Measurements from ENCODE around the gene BGN.
A peak's percentile ranks its signal among the peaks of the same experiment; 100 is the strongest.

Gene BGN

GRCh38 chrX:153462291-153462690 is 32.5 kb upstream of the BGN start:
- no peak for DNase-seq

GRCh38 chrX:153463031-153463430 is 31.7 kb upstream of the BGN start:
- DNase-seq: no peak

- no peak for DNase-seq
These were observed 31.2 kb upstream of the BGN start for GRCh38 chrX:153463556-153463955.

DNA sequence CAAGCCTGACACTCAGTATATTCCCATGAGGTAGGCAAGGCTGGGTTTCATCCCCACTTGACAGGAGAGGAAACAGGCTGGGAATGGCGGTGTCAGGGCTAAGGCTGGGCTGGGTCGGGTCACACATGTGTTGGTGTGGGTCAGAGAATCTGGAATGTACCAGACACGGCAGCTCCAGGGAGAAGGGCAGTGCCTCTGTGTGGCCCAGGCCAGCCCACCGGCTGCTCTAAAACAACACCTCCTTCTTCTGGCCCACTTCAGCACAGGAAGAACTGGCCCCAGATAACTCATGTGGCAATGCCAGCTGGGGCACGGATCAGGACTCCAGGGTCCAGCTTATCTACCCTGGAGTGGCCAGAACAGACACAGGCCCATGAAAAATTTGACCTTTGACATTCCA is 30.7 kb upstream of the BGN start:
- DNase-seq: no peak

DNA sequence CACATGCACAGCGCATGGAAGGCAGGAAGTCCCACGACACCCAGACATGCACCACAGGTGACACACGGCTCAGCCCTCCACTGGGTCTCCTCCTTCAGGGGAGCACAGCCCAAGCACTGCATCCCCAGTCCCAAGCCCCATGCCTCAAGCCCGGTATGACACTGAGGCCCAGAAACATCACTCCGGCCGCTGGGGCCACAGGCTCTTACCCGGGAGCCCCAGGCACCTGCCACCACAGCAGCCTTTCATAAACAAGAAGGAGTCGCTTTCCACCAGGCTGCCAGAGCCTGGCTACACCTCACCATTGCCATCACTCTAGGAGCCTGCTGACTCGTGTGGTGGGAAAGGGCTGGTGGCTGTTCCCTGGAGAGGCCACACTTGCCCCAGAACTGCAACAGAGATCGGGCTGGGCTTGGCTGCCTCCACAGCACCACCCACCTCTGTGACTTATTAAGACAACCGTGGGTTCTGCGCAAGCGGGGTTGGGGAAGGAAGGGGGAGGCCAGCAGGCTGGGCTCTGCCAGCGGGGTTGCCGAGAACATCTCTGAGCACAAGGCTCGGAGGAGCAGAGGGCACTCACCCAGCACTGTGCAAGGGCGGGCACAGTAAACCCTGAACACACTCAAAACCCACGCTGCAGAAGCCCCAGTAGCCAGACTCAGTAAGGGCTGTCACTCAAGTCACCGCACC is 28.9 kb upstream of the BGN start:
- DNase-seq: no peak

- no peak for DNase-seq
These were observed 26.7 kb upstream of the BGN start for GRCh38 chrX:153468008-153468580.

- DNase-seq: no peak
These were observed 24.9 kb upstream of the BGN start for GRCh38 chrX:153469811-153470410.

DNA sequence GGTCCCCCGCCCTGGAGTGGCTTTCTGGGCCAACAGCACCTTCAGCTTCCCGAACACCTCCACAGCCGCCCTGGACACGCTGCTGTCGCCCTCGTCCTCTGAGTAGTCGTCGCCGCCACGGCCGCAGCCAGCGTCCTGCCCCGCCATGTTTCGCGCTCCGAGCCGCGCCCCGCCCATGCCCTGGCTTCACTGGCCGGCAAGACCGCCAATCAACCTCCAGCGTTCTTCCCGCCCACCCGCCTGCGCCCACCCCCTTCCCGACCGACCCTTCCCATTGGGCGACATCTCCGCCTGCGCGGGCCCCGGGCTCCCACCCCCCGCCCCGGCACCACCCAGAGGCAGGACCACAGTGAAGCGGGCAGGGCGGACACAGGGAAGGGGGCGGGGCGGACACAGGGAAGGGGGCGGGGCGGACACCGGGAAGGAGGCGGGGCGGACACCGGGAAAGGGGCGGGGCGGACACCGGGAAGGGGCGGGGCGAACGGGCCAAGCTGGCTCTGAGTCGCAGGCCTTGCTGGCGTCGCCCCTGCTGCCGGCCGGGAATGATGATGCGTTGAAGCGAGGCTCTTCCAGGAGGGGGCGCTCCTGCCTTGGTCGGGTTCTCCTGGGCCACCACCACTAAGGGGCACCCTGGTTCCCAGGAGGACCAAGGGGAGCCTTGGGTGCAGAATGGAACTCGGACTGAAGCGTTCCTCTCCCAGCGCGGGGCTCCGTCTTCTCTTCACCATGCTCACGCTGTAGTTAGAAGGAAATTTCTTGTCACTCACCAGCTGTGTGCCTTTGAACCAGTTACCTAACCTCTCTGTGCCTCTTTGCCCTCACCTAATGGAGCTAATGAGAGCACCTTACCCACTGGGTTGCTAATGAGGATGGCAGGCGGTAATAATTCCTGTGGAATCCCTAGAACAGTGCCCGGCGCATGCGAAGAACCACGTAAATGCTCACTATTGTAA is 24.1 kb upstream of the BGN start, which contains the start of gene HAUS7:
Gene HAUS7 (minus strand): TSS at position 166 of the 953 bp plus-strand sequence. CDS start 19 bp downstream, at position 147.
- DNase-seq: peak; percentile 85

DNA sequence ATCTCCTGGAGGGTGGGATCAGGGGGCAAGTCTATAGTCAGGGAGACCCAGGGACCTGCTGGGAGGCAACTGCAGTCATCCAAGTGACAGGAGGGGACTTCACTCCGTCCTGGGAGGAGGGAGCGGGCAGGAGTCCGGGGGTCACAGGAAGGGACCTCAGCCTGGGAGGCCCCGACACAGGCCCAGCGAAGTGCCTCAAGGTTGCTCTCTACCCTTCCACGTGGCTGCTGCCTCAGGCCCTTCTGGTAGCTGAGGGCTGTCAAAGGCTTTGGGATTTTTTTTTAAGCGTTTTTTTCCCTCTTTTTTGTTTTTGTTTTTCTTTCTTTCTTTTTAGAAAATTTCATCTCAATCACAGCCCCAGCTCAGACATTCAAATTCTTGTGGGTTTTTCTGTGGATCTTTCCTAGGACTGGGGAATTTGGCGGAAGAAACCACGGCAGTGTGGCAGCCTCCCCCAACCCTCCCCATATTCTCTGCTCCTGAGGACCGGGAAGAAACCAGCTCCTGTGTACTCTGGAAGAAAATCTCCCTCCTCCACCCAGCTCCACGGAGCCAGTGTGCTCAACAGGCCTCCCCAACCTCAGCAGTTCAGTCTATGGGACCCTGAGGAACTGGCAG is 23.0 kb upstream of the BGN start:
- DNase-seq: no peak

- DNase-seq: no peak
These were observed 21.7 kb upstream of the BGN start for GRCh38 chrX:153473126-153473525.

GRCh38 chrX:153474266-153474665 is 20.5 kb upstream of the BGN start:
- no peak for DNase-seq

DNA sequence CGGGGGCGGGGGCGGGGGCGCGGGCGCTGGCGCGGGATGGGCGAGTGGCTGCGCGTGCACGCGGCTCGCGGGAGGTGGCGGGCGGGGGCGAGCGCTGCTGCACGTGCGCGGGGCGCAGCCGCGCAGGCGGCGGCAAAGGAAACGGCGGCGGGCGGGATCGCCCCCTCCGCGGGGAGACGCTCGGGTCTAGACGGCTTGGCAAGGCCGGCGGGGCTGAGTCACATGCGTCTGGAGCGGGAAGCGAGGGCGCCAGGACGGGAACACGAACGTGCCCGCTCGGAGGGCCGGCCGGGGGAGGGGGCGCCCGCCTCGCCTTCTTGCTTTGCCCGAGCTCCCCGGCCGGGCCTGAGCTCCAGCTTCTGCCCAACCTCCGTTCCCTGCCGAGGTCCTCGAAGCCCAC is 20.1 kb upstream of the BGN start:
- DNase-seq: peak; percentile 60

GRCh38 chrX:153475271-153475670 is 19.5 kb upstream of the BGN start:
- no peak for DNase-seq

DNA sequence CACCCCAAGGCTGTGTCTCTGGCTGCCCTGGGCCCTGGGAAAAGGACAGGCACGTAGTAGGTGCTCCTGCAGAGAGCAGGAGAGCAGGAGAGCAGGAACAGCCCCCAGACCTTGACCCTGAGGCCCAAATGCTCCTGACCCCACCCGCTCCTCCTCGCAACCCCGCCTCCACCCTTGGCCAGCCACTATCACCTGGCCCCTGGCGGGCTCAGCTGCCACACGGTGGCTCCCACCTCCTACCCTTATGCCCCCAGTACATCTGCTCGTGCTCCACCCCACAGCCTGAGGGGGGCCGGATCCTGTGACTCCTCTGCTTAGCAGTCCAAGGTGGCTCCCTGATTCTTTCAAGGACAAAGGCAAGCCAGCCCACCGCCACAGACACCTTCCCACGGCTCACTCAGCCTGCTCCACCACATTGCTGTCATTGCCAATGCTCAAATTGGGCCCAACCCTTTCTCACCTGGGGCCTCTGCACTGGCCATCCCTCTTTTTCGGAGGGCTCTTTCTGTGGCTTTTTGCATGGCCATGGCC is 19.0 kb upstream of the BGN start:
- DNase-seq: no peak

- no peak for DNase-seq
These were observed 18.0 kb upstream of the BGN start for GRCh38 chrX:153476666-153477363.

GRCh38 chrX:153477364-153477857 is 17.4 kb upstream of the BGN start:
- DNase-seq: no peak

- no peak for DNase-seq
These were observed 16.9 kb upstream of the BGN start for GRCh38 chrX:153477901-153478300.

- no peak for DNase-seq
These were observed 16.0 kb upstream of the BGN start for GRCh38 chrX:153478746-153479145.

GRCh38 chrX:153481043-153481442 is 13.7 kb upstream of the BGN start:
- DNase-seq: no peak

- no peak for DNase-seq
These were observed 12.3 kb upstream of the BGN start for GRCh38 chrX:153482376-153483015.

- no peak for DNase-seq
These were observed 9.2 kb upstream of the BGN start for GRCh38 chrX:153485396-153486080.

Measured in activated T-cell treated with anti-CD3 and anti-CD28 coated beads, Interleukin-2, amount 50 U/mL, for 1 hour (primary cell).